Karpas-422 (cell line): ENCODE measurements around the gene OPCML. TPM values are rescaled to one million over a fixed set of nuclear protein-coding genes. Genes with fewer than 3 reads are reported as not detected.

Experiments used
- DNase-seq: peaks from one replicate; pipeline ENCODE4 v3.0.0-alpha.2; 2015
- H2AFZ ChIP-seq: fragments of 200-600 bp; sonication (generic); 2 replicates; pipeline ENCODE4 v1.6.1; 2014; ENCODE audit warnings: antibody characterized with exemption, low read length, mixed read lengths
- H3K27ac ChIP-seq: fragments of 200-600 bp; sonication (generic); 2 replicates; pipeline ENCODE4 v1.5.1; 2014; ENCODE audit warnings: mild to moderate bottlenecking, low read length, moderate library complexity
- H3K27me3 ChIP-seq: fragments of 200-600 bp; sonication (generic); 2 replicates; pipeline ENCODE4 v1.6.1; 2014; ENCODE audit warnings: low read length, mixed read lengths
- H3K36me3 ChIP-seq: fragments of 200-600 bp; sonication (generic); 2 replicates; pipeline ENCODE4 v1.6.1; 2014; ENCODE audit warnings: low read length, mixed read lengths; ENCODE audit not compliant: insufficient read depth
- H3K4me1 ChIP-seq: fragments of 200-600 bp; sonication (generic); 2 replicates; pipeline ENCODE4 v1.6.1; 2014; ENCODE audit warnings: mild to moderate bottlenecking, low read length, mixed read lengths
- H3K4me2 ChIP-seq: fragments of 200-600 bp; sonication (generic); 2 replicates; pipeline ENCODE4 v1.6.1; 2014; ENCODE audit warnings: low read length, low read depth, mild to moderate bottlenecking; ENCODE audit not compliant: poor library complexity, severe bottlenecking
- H3K4me3 ChIP-seq: fragments of 200-600 bp; sonication (generic); 2 replicates; pipeline ENCODE4 v1.5.1; 2014; ENCODE audit warnings: mild to moderate bottlenecking, antibody characterized with exemption, low read length, mixed read lengths
- H3K79me2 ChIP-seq: fragments of 200-600 bp; sonication (generic); 2 replicates; pipeline ENCODE4 v1.6.1; 2014; ENCODE audit warnings: mild to moderate bottlenecking, low read length, mixed read lengths
- H3K9ac ChIP-seq: fragments of 200-600 bp; sonication (generic); 2 replicates; pipeline ENCODE4 v1.6.0; 2014; ENCODE audit warnings: low read length
- H3K9me2 ChIP-seq: fragments of 200-600 bp; sonication (generic), shearing (Covaris generic); replicated peaks from 2 replicates; pipeline ENCODE4 v1.6.0; 2014; ENCODE audit warnings: mild to moderate bottlenecking, low read length, moderate library complexity; ENCODE audit not compliant: insufficient read depth
- H3K9me3 ChIP-seq: fragments of 300-700, 200-600 bp; sonication (generic); 2 replicates; pipeline ENCODE4 v1.6.1; 2014; ENCODE audit warnings: low read length, mixed read lengths
- H4K20me1 ChIP-seq: fragments of 200-600 bp; sonication (generic); 2 replicates; pipeline ENCODE4 v1.6.1; 2014; ENCODE audit warnings: mild to moderate bottlenecking, antibody characterized with exemption, low read length, low read depth; ENCODE audit not compliant: insufficient read depth
- total RNA-seq: library from RNA; depleted of rRNA; stranded (reverse); fragments of >200 nt; shearing (Covaris generic); gene quantifications from 2 replicates; pipeline ENCODE4 v1.2.3, GENCODE V29; 2014; ENCODE audit warnings: low replicate concordance

OPCML gene
- total RNA-seq, 1 experiment from 2014 or later = not detected

GRCh38 chr11:132802947-132803346 is 729.4 kb downstream of the OPCML start:
- no peaks in the 10 kb centered on the region for H3K27me3 ChIP-seq
- H3K36me3 ChIP-seq = no peaks in the 10 kb centered on the region

GRCh38 chr11:132793831-132794230 is 738.5 kb downstream of the OPCML start:
- Histone ChIP-seq H3K9me2 (no peaks in the 10 kb centered on the region), H3K79me2 (no peaks in the 10 kb centered on the region), H4K20me1 (no peaks in the 10 kb centered on the region), H3K4me3 (no peak overlapping the region), H3K27ac (no peak overlapping the region), H3K9me3 (no peaks in the 10 kb centered on the region), H3K36me3 (no peaks in the 10 kb centered on the region), H2AFZ (no peak overlapping the region), H3K9ac (no peak overlapping the region), H3K4me1 (no peaks in the 10 kb centered on the region), H3K4me2 (no peak overlapping the region), H3K27me3 (no peaks in the 10 kb centered on the region)
- no peak for DNase-seq

More at GRCh38 chr11:132802947-132803346, 729.4 kb downstream of the OPCML start:
- Histone ChIP-seq H3K9ac (no peak overlapping the region), H4K20me1 (no peaks in the 10 kb centered on the region), H3K79me2 (no peaks in the 10 kb centered on the region), H3K4me2 (no peak overlapping the region), H3K9me2 (no peaks in the 10 kb centered on the region), H3K4me3 (no peak overlapping the region), H3K9me3 (no peaks in the 10 kb centered on the region), H3K4me1 (no peaks in the 10 kb centered on the region), H3K27ac (no peak overlapping the region), H2AFZ (no peak overlapping the region)
- no peak for DNase-seq

GRCh38 chr11:132792341-132793140 is 739.8 kb downstream of the OPCML start:
- H3K27ac ChIP-seq = no peak overlapping the region
- no peak overlapping the region for H3K9ac ChIP-seq
- no peaks in the 10 kb centered on the region for H3K9me3 ChIP-seq
- no peak overlapping the region for H3K4me2 ChIP-seq
- H2AFZ ChIP-seq = no peak overlapping the region
- H3K27me3 ChIP-seq = no peaks in the 10 kb centered on the region
- H3K9me2 ChIP-seq = no peaks in the 10 kb centered on the region
- no peaks in the 10 kb centered on the region for H3K79me2 ChIP-seq
- no peaks in the 10 kb centered on the region for H3K4me1 ChIP-seq
- H3K36me3 ChIP-seq = no peaks in the 10 kb centered on the region
- DNase-seq = no peak
- no peaks in the 10 kb centered on the region for H4K20me1 ChIP-seq
- H3K4me3 ChIP-seq = no peak overlapping the region

GRCh38 chr11:132790971-132791370 is 741.3 kb downstream of the OPCML start:
- H3K4me1 ChIP-seq = no peaks in the 10 kb centered on the region
- no peak overlapping the region for H3K4me3 ChIP-seq
- no peaks in the 10 kb centered on the region for H3K9me3 ChIP-seq
- no peaks in the 10 kb centered on the region for H3K79me2 ChIP-seq
- no peak overlapping the region for H3K4me2 ChIP-seq
- H4K20me1 ChIP-seq = no peaks in the 10 kb centered on the region
- no peak overlapping the region for H2AFZ ChIP-seq
- H3K27ac ChIP-seq = no peak overlapping the region
- no peak for DNase-seq
- H3K36me3 ChIP-seq = no peaks in the 10 kb centered on the region
- H3K9ac ChIP-seq = no peak overlapping the region
- H3K9me2 ChIP-seq = no peaks in the 10 kb centered on the region
- no peaks in the 10 kb centered on the region for H3K27me3 ChIP-seq

- H3K4me3 ChIP-seq = no peak overlapping the region
- no peak overlapping the region for H3K9ac ChIP-seq
- no peaks in the 10 kb centered on the region for H3K9me3 ChIP-seq
Measured at GRCh38 chr11:132790466-132790865, 741.8 kb downstream of the OPCML start.

GRCh38 chr11:132788816-132789325 is 743.4 kb downstream of the OPCML start:
- Histone ChIP-seq H3K9ac (no peak overlapping the region), H3K4me1 (no peaks in the 10 kb centered on the region), H3K79me2 (no peaks in the 10 kb centered on the region), H2AFZ (no peak overlapping the region), H4K20me1 (no peaks in the 10 kb centered on the region), H3K36me3 (no peaks in the 10 kb centered on the region), H3K27ac (no peak overlapping the region), H3K9me3 (no peaks in the 10 kb centered on the region), H3K4me3 (no peak overlapping the region), H3K4me2 (no peak overlapping the region), H3K9me2 (no peaks in the 10 kb centered on the region), H3K27me3 (no peaks in the 10 kb centered on the region)
- DNase-seq = no peak

More at GRCh38 chr11:132790466-132790865, 741.8 kb downstream of the OPCML start:
- Histone ChIP-seq H3K36me3 (no peaks in the 10 kb centered on the region), H2AFZ (no peak overlapping the region), H3K79me2 (no peaks in the 10 kb centered on the region), H3K9me2 (no peaks in the 10 kb centered on the region), H3K27ac (no peak overlapping the region), H3K27me3 (no peaks in the 10 kb centered on the region), H4K20me1 (no peaks in the 10 kb centered on the region), H3K4me2 (no peak overlapping the region), H3K4me1 (no peaks in the 10 kb centered on the region)
- no peak for DNase-seq

- H3K79me2 ChIP-seq = no peaks in the 10 kb centered on the region
- no peak overlapping the region for H3K4me2 ChIP-seq
- H3K9me2 ChIP-seq = no peaks in the 10 kb centered on the region
- no peaks in the 10 kb centered on the region for H3K9me3 ChIP-seq
- no peaks in the 10 kb centered on the region for H3K4me1 ChIP-seq
- no peaks in the 10 kb centered on the region for H4K20me1 ChIP-seq
- H3K36me3 ChIP-seq = no peaks in the 10 kb centered on the region
- no peak for DNase-seq
- H3K27me3 ChIP-seq = no peaks in the 10 kb centered on the region
- no peak overlapping the region for H3K27ac ChIP-seq
- no peak overlapping the region for H3K9ac ChIP-seq
- no peak overlapping the region for H2AFZ ChIP-seq
- no peak overlapping the region for H3K4me3 ChIP-seq
Measured at GRCh38 chr11:132785878-132786277, 746.4 kb downstream of the OPCML start.

GRCh38 chr11:132784441-132784840 is 747.9 kb downstream of the OPCML start:
- no peak overlapping the region for H3K4me2 ChIP-seq
- H3K36me3 ChIP-seq = no peaks in the 10 kb centered on the region
- no peaks in the 10 kb centered on the region for H3K79me2 ChIP-seq
- no peak for DNase-seq
- H3K4me3 ChIP-seq = no peak overlapping the region
- H3K27me3 ChIP-seq = no peaks in the 10 kb centered on the region
- no peaks in the 10 kb centered on the region for H3K4me1 ChIP-seq
- H3K9me3 ChIP-seq = no peaks in the 10 kb centered on the region
- H3K27ac ChIP-seq = no peak overlapping the region
- H2AFZ ChIP-seq = no peak overlapping the region
- no peak overlapping the region for H3K9ac ChIP-seq
- no peaks in the 10 kb centered on the region for H4K20me1 ChIP-seq
- H3K9me2 ChIP-seq = no peaks in the 10 kb centered on the region
